HepG2 (cell line): ENCODE results near the gene GNAS-AS1. TPM values are rescaled to one million over a fixed set of nuclear protein-coding genes. Genes with fewer than 3 reads are reported as not detected.

Source experiments
- ATAC-seq: fragments of 200-7000 bp; cut with Tn5 transposase; 3 replicates; pipeline ENCODE4 v1.9.1; 2020; ENCODE audit warnings: mild to moderate bottlenecking, moderate library complexity
- BruUV-seq: library from RNA; stranded (reverse); fragments of 400-500 nt; replicated peaks from 2 replicates; lab custom pipeline; 2021; lab: Mats Ljungman, UMichigan
- CTCF ChIA-PET: fragments of 300-600 bp; formaldehyde crosslinking; extraction: SDS; loops from one replicate; lab custom pipeline; 2021; ENCODE audit warnings: low total read pairs, inconsistent platforms, low intra/inter-chr PET ratio; lab: Yijun Ruan, JAX
- POLR2A ChIA-PET: fragments of 350-600 bp; sonication (Branson Sonifier 250); formaldehyde crosslinking; loops from one replicate; lab custom pipeline; 2020; ENCODE audit warnings: antibody characterized with exemption, inconsistent platforms; lab: Yijun Ruan, JAX
- DNase-seq: peaks from one replicate; pipeline ENCODE4 v3.0.0-alpha.2; 2015; ENCODE audit warnings: low spot score
- FAIRE-seq: peaks from 3 replicates; lab custom pipeline; 2011; peaks lifted over from hg19 to GRCh38; lab: Jason Lieb, UNC
- H2AFZ ChIP-seq: one replicate; pipeline ENCODE4 v1.6.1; 2011; ENCODE audit warnings: low read length, inconsistent platforms
- H3K27ac ChIP-seq: fragments of 300-600 bp; 3 replicates; pipeline ENCODE4 v1.8.0; 2011; ENCODE audit warnings: mixed run types, mild to moderate bottlenecking, mixed read lengths, low read length, inconsistent platforms; ENCODE audit not compliant: insufficient read depth; ENCODE audit errors: extremely low read length
- H3K27me3 ChIP-seq, 2 experiments: fragments of 200-600 bp in 1 of 2; 2 replicates in 1 of 2; 3 replicates in 1 of 2; pipeline versions ENCODE4 v1.6.0 to v1.8.0; 2011; ENCODE audit warnings: low read length in 2 of 2, mild to moderate bottlenecking in 2 of 2, moderate library complexity in 2 of 2, inconsistent platforms in 1 of 2; ENCODE audit not compliant: insufficient read depth in 2 of 2, control insufficient read depth in 1 of 2
- H3K36me3 ChIP-seq, 2 experiments: fragments of 200-600 bp in 1 of 2; replicated peaks in 1 of 2; 2 replicates in 1 of 2; 3 replicates in 1 of 2; pipeline versions ENCODE4 v1.5.1 to v1.8.0; 2011; ENCODE audit warnings: low read length in 2 of 2, inconsistent platforms in 1 of 2; ENCODE audit not compliant: insufficient read depth in 2 of 2, control insufficient read depth in 1 of 2
- H3K4me1 ChIP-seq: 2 replicates; pipeline ENCODE4 v1.5.1; 2012; ENCODE audit warnings: low read length, inconsistent platforms; ENCODE audit not compliant: insufficient read depth
- H3K4me2 ChIP-seq: 2 replicates; pipeline ENCODE4 v1.6.0; 2011; ENCODE audit warnings: low read depth, low read length, inconsistent platforms
- H3K4me3 ChIP-seq, 3 experiments: fragments of 200-600 bp in 1 of 3; sonication (generic), shearing (Covaris generic) in 1 of 3; replicated peaks in 1 of 3; 2 replicates each; pipeline ENCODE4 v1.5.1; 2011 to 2016; ENCODE audit warnings: low read length in 3 of 3, inconsistent platforms in 2 of 3, low read depth in 2 of 3, mild to moderate bottlenecking in 2 of 3, control low read depth in 1 of 3, mixed read lengths in 1 of 3; ENCODE audit not compliant: insufficient read depth in 1 of 3
- H3K79me2 ChIP-seq: one replicate; pipeline ENCODE4 v1.6.1; 2011; ENCODE audit warnings: low read length, inconsistent platforms; ENCODE audit not compliant: insufficient read depth
- H3K9ac ChIP-seq: 2 replicates; pipeline ENCODE4 v1.6.0; 2011; ENCODE audit warnings: mild to moderate bottlenecking, low read depth, low read length, inconsistent platforms; ENCODE audit not compliant: insufficient read depth
- H3K9me3 ChIP-seq: 2 replicates; pipeline ENCODE4 v1.5.1; 2012; ENCODE audit warnings: mild to moderate bottlenecking, low read length
- H4K20me1 ChIP-seq: 2 replicates; pipeline ENCODE4 v1.6.0; 2011; ENCODE audit warnings: inconsistent platforms, mild to moderate bottlenecking, low read length, moderate library complexity; ENCODE audit not compliant: insufficient read depth
- DPF2 ChIP-seq: sonication (generic); formaldehyde crosslinking; IDR thresholded peaks from 2 replicates; pipeline ENCODE4 v1.4.0; 2020; ENCODE audit warnings: mild to moderate bottlenecking, low read depth, missing genetic modification reagents, borderline replicate concordance
- GFI1 ChIP-seq: sonication (generic); formaldehyde crosslinking; IDR thresholded peaks from 2 replicates; pipeline ENCODE4 v1.5.0; 2020; ENCODE audit warnings: missing genetic modification reagents, mild to moderate bottlenecking, borderline replicate concordance
- HDAC2 ChIP-seq: sonication (generic); formaldehyde crosslinking; IDR thresholded peaks from 2 replicates; pipeline ENCODE4 v1.4.0; 2020; ENCODE audit warnings: missing genetic modification reagents
- IKZF5 ChIP-seq: IDR thresholded peaks from 2 replicates; pipeline ENCODE4 v1.6.1; 2018; ENCODE audit warnings: missing genetic modification reagents, mild to moderate bottlenecking, missing compliant biosample characterization
- NONO ChIP-seq, 2 experiments: fragments of 450-650 bp in 1 of 2; sonication (generic) in 1 of 2; formaldehyde crosslinking in 1 of 2; IDR thresholded peaks in 1 of 2; conservative IDR thresholded peaks in 1 of 2; 2 replicates each; pipeline versions ENCODE4 v1.6.1 to v1.8.0; 2017 to 2022; ENCODE audit warnings: mild to moderate bottlenecking in 1 of 2, missing genetic modification reagents in 1 of 2, moderate library complexity in 1 of 2
- SNRNP70 ChIP-seq: fragments of 200-400 bp; formaldehyde crosslinking; IDR thresholded peaks from 2 replicates; pipeline ENCODE4 v1.6.1; 2017; ENCODE audit warnings: mild to moderate bottlenecking, low read depth, low read length, moderate library complexity
- SP2 ChIP-seq: sonication (generic); formaldehyde crosslinking; IDR thresholded peaks from 2 replicates; pipeline ENCODE4 v1.5.1; 2020; ENCODE audit warnings: mild to moderate bottlenecking, missing genetic modification reagents
- ZBTB1 ChIP-seq: sonication (generic); formaldehyde crosslinking; IDR thresholded peaks from 2 replicates; pipeline ENCODE4 v1.4.0; 2020; ENCODE audit warnings: missing genetic modification reagents, borderline replicate concordance
- ZFP36L2 ChIP-seq: sonication (generic); formaldehyde crosslinking; IDR thresholded peaks from 2 replicates; pipeline ENCODE4 v1.4.0; 2020; ENCODE audit warnings: missing genetic modification reagents
- ZKSCAN1 ChIP-seq: fragments of 150-350 bp; IDR thresholded peaks from 2 replicates; pipeline ENCODE4 v1.6.1; 2014; ENCODE audit warnings: low read length
- ZNF629 ChIP-seq: sonication (generic); formaldehyde crosslinking; conservative IDR thresholded peaks from 2 replicates; pipeline ENCODE4 v1.5.0; 2020; ENCODE audit warnings: missing genetic modification reagents
- WGBS: methylation state at CpG from one replicate; pipeline ENCODE4 v1.1.6; 2017; ENCODE audit warnings: low lambda C conversion rate; 5-methylcytosine and 5-hydroxymethylcytosine counted together
- in situ Hi-C: cut with HindIII; loops from 2 replicates; pipeline ENCODE4 v1.10.0; 2017; ENCODE audit warnings: low pct_unique_long_range_greater_than_20kb; ENCODE audit not compliant: extremely low pct_ligation_motif_present
- intact Hi-C: fragments of 100-400 bp; cut with micrococcal nuclease; formaldehyde crosslinking; loops from one replicate; pipeline ENCODE4 v1.10.0; 2022; ENCODE audit not compliant: unreplicated experiment
- polyA plus RNA-seq, 8 experiments: library from polyadenylated mRNA; depleted of rRNA in 3 of 8; stranded (reverse) in 7 of 8; unstranded in 1 of 8; fragments of >200 nt; fragmentation: Illumina TruSeq in 4 of 8; extraction: Trizol in 4 of 8; gene quantifications; 2 replicates each; pipeline versions ENCODE4 v1.2.1 to v1.2.3, GENCODE V29; 2011 to 2016; ENCODE audit warnings: low read depth in 4 of 8, missing spikeins in 1 of 8, mixed read lengths in 1 of 8; ENCODE audit not compliant: insufficient read depth in 1 of 8
- total RNA-seq, 5 experiments: library from RNA; depleted of rRNA; stranded (reverse); fragments of >200 nt; fragmentation: Illumina TruSeq; extraction: Trizol; gene quantifications; 2 replicates each; pipeline ENCODE4 v1.2.3, GENCODE V29; 2016; ENCODE audit warnings: low read depth in 1 of 5

The GNAS-AS1 gene
- total and polyA plus RNA-seq, 2 of the 13 experiments (the other 11 are each of a cell fraction or from before 2014, with no cell fraction given) = not detected

- Histone ChIP-seq H2AFZ (no peak overlapping the region), H3K9me3 (no peaks in the 10 kb centered on the region), H3K9ac (no peak overlapping the region), H3K4me2 (no peak overlapping the region), H3K4me1 (no peaks in the 10 kb centered on the region), H3K4me3 (no peak overlapping the region), H3K79me2 (no peaks in the 10 kb centered on the region), H3K36me3 (no peaks in the 10 kb centered on the region), H3K27me3 (peaks cover 33 to 83% of the 10 kb centered on the region in 2 experiments), H4K20me1 (no peaks in the 10 kb centered on the region), H3K27ac (no peak overlapping the region)
- FAIRE-seq (no peak), DNase-seq (no peak), ATAC-seq (no peak)
- no peak for TF ChIP-seq SNRNP70
- TF ChIP-seq SP2 (CRISPR knock-in tag) = no peak
- no peak for TF ChIP-seq ZFP36L2 (CRISPR knock-in tag)
- no peak for TF ChIP-seq ZNF629 (CRISPR knock-in tag)
- no peak for TF ChIP-seq HDAC2 (CRISPR knock-in tag)
- TF ChIP-seq NONO (IDR thresholded peaks at IDR 0.05) = no peak
- no peak for TF ChIP-seq NONO (CRISPR knock-in tag; conservative IDR thresholded peaks at IDR 0.05)
- no peak for TF ChIP-seq ZBTB1 (CRISPR knock-in tag)
- TF ChIP-seq DPF2 (CRISPR knock-in tag) = no peak
- no peak for TF ChIP-seq ZKSCAN1
- TF ChIP-seq IKZF5 (CRISPR knock-in tag) = no peak
- TF ChIP-seq GFI1 = no peak
- intact Hi-C loops (no loop called here), in situ Hi-C loops (no loop called here)
- WGBS = 1% methylated on average over 12 of the region's 12 CpGs
- BruUV-seq = no TSS peak
- ChIA-PET POLR2A (interaction anchor here (0.6 kb wide), 1 partner anchor 199 kb away, joined by 3 read pairs; no protein-coding TSS in a partner anchor), CTCF (no interaction called here)
Observed at GRCh38 chr20:58783511-58784011, 67.1 kb downstream of the GNAS-AS1 start.
